IPS-15b (cell line): ENCODE measurements around the gene TTC13.

Source experiments
- H3K27me3 ChIP-seq: one replicate; pipeline ENCODE4 v1.6.1; 2013; ENCODE audit warnings: low read length; ENCODE audit not compliant: control insufficient read depth, insufficient read depth
- H3K36me3 ChIP-seq: one replicate; pipeline ENCODE4 v1.6.1; 2013; ENCODE audit warnings: low read length; ENCODE audit not compliant: control insufficient read depth, insufficient read depth
- H3K4me1 ChIP-seq: one replicate; pipeline ENCODE4 v1.6.1; 2013; ENCODE audit warnings: mild to moderate bottlenecking, low read length; ENCODE audit not compliant: control insufficient read depth, insufficient read depth
- H3K4me3 ChIP-seq: one replicate; pipeline ENCODE4 v1.5.1; 2013; ENCODE audit warnings: low read depth, low read length
- H3K9ac ChIP-seq: one replicate; pipeline ENCODE4 v1.6.1; 2013; ENCODE audit warnings: low read depth, mild to moderate bottlenecking, low read length
- H3K9me3 ChIP-seq: one replicate; pipeline ENCODE4 v1.6.1; 2013; ENCODE audit warnings: mild to moderate bottlenecking, low read length; ENCODE audit not compliant: control insufficient read depth, insufficient read depth

Gene TTC13

GRCh38 chr1:230972855-230973271 lies 5.8 kb downstream of the TTC13 start:
- no peaks in the 10 kb centered on the region for H3K27me3 ChIP-seq
- no peaks in the 10 kb centered on the region for H3K9me3 ChIP-seq
- H3K4me3 ChIP-seq: no peak overlapping the region

DNA sequence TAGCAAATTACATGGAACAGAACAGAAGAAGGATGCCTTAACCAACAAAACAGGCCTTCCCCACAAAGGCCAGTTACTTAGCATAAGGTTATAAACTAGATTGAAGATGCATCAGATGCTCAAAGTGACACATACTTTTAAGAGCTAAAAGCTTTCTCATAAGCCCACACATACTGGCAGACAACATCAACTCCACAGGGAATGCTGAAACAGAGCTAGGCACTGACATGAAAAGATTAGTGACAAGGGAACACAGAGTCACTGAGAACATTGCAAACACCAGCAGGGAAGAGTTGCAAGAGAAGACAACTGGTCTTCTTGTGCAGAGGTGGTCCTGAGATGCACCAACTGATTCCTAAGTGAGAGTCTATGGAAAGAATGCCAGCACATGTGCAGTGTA lies 6.9 kb downstream of the TTC13 start:
- no peaks in the 10 kb centered on the region for H3K27me3 ChIP-seq
- no peaks in the 10 kb centered on the region for H3K36me3 ChIP-seq
- no peak overlapping the region for H3K9ac ChIP-seq
- no peaks in the 10 kb centered on the region for H3K4me1 ChIP-seq
- H3K4me3 ChIP-seq: no peak overlapping the region
- no peaks in the 10 kb centered on the region for H3K9me3 ChIP-seq

More at GRCh38 chr1:230972855-230973271, 5.8 kb downstream of the TTC13 start:
- Histone ChIP-seq H3K4me1 (no peaks in the 10 kb centered on the region), H3K9ac (no peak overlapping the region), H3K36me3 (no peaks in the 10 kb centered on the region)

- Histone ChIP-seq H3K9ac (no peak overlapping the region), H3K36me3 (no peaks in the 10 kb centered on the region), H3K4me3 (no peak overlapping the region), H3K27me3 (no peaks in the 10 kb centered on the region), H3K4me1 (no peaks in the 10 kb centered on the region), H3K9me3 (no peaks in the 10 kb centered on the region)
Observed at GRCh38 chr1:230970432-230970831, 8.2 kb downstream of the TTC13 start.

DNA sequence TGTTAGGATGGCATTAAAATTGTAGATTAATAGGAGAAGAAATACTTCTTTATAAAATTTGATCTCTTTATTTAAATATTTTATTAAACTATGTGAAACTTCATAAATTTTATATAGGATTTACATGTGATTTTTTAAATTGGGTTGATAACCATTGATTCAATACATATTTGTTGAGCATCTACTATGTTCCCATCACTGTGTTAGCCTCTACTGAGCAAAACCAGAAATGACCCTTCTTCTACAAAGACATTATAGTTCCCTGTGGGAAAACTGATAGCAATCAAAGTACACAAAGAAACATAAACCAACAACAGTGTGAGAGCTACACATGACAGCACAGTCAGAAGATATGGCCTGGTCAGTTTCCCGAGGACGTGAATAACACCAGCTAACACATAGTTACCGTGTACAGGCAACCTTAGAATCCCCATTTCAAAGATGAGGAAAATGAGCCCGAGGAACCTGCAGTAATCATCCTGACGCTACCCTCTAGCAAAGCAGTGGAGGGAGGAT lies 12.2 kb downstream of the TTC13 start:
- H3K36me3 ChIP-seq: no peaks in the 10 kb centered on the region
- H3K4me3 ChIP-seq: no peak overlapping the region
- H3K27me3 ChIP-seq: no peaks in the 10 kb centered on the region
- no peaks in the 10 kb centered on the region for H3K4me1 ChIP-seq
- no peaks in the 10 kb centered on the region for H3K9me3 ChIP-seq
- no peak overlapping the region for H3K9ac ChIP-seq

- Histone ChIP-seq H3K9ac (no peak overlapping the region), H3K36me3 (no peaks in the 10 kb centered on the region), H3K4me3 (no peak overlapping the region), H3K9me3 (no peaks in the 10 kb centered on the region), H3K27me3 (no peaks in the 10 kb centered on the region), H3K4me1 (no peaks in the 10 kb centered on the region)
Observed at GRCh38 chr1:230965535-230965934, 13.1 kb downstream of the TTC13 start.

DNA sequence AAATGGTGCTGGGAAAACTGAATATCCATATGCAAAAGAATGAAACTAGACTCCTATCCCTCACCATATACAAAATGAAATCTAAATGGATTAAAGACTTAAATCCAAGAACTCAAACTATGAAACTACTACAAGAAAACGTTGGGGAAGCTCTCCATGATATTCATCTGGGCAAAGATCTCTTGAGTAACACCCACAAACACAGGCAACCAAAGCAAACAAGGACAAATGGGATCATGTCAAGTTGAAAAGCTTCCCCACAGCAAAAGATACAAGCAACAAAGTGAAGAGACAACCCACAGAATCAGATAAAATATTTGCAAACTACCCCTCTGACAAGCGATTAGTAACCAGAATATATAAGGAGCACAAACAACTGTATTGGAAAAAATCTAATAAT lies 13.8 kb downstream of the TTC13 start:
- H3K4me3 ChIP-seq: no peak overlapping the region
- no peaks in the 10 kb centered on the region for H3K36me3 ChIP-seq
- no peak overlapping the region for H3K9ac ChIP-seq
- no peaks in the 10 kb centered on the region for H3K4me1 ChIP-seq
- no peaks in the 10 kb centered on the region for H3K9me3 ChIP-seq
- no peaks in the 10 kb centered on the region for H3K27me3 ChIP-seq

DNA sequence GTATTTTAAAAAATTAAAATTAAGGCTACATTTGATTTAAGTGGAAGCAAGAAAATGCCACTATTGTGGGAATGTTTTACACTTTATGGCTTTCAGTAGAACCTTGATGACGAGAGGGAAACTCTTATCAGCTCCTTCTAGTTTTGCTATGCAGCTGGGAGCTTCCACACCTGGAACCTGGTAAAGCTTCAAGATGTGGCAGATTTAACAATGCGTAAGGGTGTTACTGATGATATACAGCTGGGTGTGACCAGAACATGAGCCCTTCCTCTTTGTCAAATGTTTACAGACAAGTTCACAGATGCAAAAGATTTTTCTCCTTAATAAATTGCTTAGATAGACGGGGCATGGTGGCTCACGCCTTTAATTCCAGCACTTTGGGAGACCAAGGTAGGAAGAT lies 20.3 kb downstream of the TTC13 start:
- H3K4me3 ChIP-seq: no peak overlapping the region
- no peaks in the 10 kb centered on the region for H3K27me3 ChIP-seq
- H3K9ac ChIP-seq: no peak overlapping the region
- no peaks in the 10 kb centered on the region for H3K9me3 ChIP-seq
- H3K36me3 ChIP-seq: no peaks in the 10 kb centered on the region
- no peaks in the 10 kb centered on the region for H3K4me1 ChIP-seq

DNA sequence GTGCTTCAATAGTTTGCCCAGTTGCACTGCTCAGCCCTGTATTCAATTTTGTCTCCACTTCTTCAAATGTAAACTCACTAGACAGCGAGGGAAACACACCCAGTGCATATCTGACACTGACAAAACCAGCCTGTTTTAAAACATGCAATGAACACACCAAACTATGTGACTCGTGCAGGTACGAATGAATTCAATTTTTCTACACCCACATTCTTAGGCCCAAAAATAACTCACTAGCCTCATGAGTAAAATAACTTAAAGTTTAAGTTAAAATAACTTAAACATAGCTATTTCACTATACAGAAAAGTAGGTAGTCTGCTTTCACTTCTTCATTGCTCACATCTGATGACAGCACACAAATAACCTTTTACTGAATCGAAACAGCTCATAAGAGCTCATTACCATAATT lies 21.1 kb downstream of the TTC13 start:
- H3K9ac ChIP-seq: no peak overlapping the region
- no peaks in the 10 kb centered on the region for H3K4me1 ChIP-seq
- H3K4me3 ChIP-seq: no peak overlapping the region
- no peaks in the 10 kb centered on the region for H3K27me3 ChIP-seq
- no peaks in the 10 kb centered on the region for H3K36me3 ChIP-seq
- no peaks in the 10 kb centered on the region for H3K9me3 ChIP-seq

DNA sequence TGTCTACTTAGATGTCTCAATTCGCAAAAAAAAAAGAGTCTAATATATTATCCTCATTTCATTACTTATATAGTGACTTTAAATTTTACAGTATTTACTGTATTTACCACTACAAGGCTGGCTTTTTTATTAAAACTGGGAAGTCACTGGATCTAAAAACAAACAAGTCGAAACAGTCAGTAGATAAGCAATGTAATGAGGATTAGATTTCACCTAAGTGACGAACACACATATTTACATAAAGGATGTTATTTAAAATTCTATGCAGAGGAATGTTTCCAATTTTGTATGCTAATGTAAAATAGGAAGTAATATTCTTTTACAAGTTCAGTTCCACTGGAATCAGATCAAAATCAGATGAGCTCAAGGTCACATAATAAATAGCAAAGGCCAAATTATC lies 28.3 kb downstream of the TTC13 start:
- Histone ChIP-seq H3K4me1 (no peaks in the 10 kb centered on the region), H3K9ac (no peak overlapping the region), H3K27me3 (no peaks in the 10 kb centered on the region), H3K4me3 (no peak overlapping the region), H3K36me3 (no peaks in the 10 kb centered on the region), H3K9me3 (no peaks in the 10 kb centered on the region)

DNA sequence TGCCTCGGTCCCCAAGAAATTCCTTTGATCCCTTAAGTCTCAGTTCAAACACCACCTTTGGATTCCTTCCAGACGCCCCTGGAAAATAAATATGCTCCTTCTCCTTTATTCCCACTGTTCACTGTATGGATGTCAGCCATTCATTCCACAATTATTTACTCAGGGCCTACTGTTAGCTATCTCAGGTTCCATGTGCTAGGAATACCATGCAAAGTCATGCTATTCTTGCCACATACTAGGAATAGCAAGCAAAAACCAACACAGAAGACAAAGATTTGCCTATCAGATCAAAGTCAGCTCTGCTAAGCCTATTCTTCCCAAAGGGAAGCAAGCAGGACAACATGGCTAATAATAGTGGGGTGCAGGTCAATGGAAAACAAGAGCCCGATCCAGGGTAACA lies 29.8 kb downstream of the TTC13 start:
- no peaks in the 10 kb centered on the region for H3K4me1 ChIP-seq
- H3K4me3 ChIP-seq: no peak overlapping the region
- no peak overlapping the region for H3K9ac ChIP-seq
- H3K9me3 ChIP-seq: no peaks in the 10 kb centered on the region
- H3K36me3 ChIP-seq: no peaks in the 10 kb centered on the region
- no peaks in the 10 kb centered on the region for H3K27me3 ChIP-seq

DNA sequence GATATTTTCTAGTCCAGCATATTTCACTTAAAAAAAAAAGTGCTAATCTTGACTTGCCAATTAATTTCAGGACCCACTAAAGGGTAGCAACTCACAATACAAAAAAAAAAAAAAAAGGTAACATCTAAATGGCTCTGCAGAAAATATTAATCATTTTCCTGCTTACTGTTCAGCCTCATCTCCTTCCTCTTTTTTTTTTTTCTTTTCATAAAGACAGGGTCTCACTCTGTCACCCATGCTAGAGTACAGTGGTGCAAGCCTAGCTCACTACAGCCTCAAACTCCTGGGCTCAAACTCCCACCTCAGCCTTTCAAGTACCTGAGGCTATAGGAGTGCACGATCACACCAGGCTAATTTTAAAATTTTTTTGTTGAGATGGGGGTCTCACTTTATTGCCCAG lies 30.4 kb downstream of the TTC13 start:
- Histone ChIP-seq H3K4me3 (no peak overlapping the region), H3K9ac (no peak overlapping the region), H3K36me3 (no peaks in the 10 kb centered on the region), H3K4me1 (no peaks in the 10 kb centered on the region), H3K9me3 (no peaks in the 10 kb centered on the region), H3K27me3 (no peaks in the 10 kb centered on the region)

GRCh38 chr1:230943048-230943593 lies 35.5 kb downstream of the TTC13 start:
- Histone ChIP-seq H3K4me1 (no peaks in the 10 kb centered on the region), H3K4me3 (no peak overlapping the region), H3K36me3 (no peaks in the 10 kb centered on the region), H3K9me3 (no peaks in the 10 kb centered on the region), H3K27me3 (no peaks in the 10 kb centered on the region), H3K9ac (no peak overlapping the region)
